ENCODE measurements around the gene TCF7L2. TPM values are rescaled to one million over a fixed set of nuclear protein-coding genes. Genes with fewer than 3 reads are reported as not detected.

TCF7L2 gene
- total RNA-seq, 1 donor from 2014 or later, result 49.3 TPM

DNA sequence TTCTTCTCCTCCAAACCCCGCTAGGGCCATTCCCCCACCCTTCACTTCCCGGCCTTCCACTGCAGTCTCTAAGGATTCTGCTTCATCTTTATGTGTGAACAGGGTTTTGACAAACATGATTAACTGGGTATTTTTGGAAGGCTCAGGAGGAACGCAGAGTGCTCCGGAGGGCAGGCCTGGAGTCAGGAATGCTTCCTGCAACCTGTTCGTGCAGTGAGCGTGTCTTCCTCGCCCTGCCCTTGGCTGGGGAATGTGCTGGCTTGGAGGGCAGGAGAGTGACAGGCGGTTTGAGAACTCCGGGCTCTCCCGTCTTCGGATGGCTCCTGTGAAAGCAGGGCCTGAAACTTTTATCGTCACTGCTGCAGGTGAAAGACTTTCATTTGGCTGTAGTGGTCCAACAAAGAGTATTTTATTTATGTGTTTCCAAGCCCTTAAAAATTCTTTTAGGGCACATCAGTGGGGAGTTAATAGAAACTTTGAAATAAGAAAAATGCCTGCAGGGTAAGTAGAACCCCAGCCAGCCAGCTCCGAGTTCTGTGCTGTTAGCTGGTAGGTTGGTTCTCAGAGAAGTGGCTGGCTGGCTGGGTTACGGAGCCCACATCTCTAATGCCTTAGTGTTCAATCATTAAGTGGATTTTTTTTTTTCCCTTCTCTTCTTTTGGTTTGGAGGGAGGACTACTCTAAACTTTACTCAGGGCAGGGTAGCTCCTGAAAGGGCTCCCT is 51.0 kb downstream of the TCF7L2 start:
- H3K27me3 Mint-ChIP-seq (ENCODE audit: unreplicated experiment), result peaks cover 3% of the 10 kb centered on the region
- no peaks in the 10 kb centered on the region for H3K9me3 Mint-ChIP-seq (ENCODE audit: unreplicated experiment)
- H3K4me3 Mint-ChIP-seq (ENCODE audit: unreplicated experiment), result no peak overlapping the region
- no peak for DNase-seq (ENCODE audit: low spot score)
- no peak overlapping the region for H3K27ac Mint-ChIP-seq (ENCODE audit: unreplicated experiment)
- peaks cover 26% of the 10 kb centered on the region for H3K4me1 Mint-ChIP-seq (ENCODE audit: unreplicated experiment)
- TF ChIP-seq, protein P1, sequence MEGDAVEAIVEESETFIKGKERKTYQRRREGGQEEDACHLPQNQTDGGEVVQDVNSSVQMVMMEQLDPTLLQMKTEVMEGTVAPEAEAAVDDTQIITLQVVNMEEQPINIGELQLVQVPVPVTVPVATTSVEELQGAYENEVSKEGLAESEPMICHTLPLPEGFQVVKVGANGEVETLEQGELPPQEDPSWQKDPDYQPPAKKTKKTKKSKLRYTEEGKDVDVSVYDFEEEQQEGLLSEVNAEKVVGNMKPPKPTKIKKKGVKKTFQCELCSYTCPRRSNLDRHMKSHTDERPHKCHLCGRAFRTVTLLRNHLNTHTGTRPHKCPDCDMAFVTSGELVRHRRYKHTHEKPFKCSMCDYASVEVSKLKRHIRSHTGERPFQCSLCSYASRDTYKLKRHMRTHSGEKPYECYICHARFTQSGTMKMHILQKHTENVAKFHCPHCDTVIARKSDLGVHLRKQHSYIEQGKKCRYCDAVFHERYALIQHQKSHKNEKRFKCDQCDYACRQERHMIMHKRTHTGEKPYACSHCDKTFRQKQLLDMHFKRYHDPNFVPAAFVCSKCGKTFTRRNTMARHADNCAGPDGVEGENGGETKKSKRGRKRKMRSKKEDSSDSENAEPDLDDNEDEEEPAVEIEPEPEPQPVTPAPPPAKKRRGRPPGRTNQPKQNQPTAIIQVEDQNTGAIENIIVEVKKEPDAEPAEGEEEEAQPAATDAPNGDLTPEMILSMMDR (IDR thresholded peaks at IDR 0.05; ENCODE audit: unreplicated experiment), result no peak
- peaks cover 11% of the 10 kb centered on the region for H3K36me3 Mint-ChIP-seq (ENCODE audit: low read depth, unreplicated experiment)

DNA sequence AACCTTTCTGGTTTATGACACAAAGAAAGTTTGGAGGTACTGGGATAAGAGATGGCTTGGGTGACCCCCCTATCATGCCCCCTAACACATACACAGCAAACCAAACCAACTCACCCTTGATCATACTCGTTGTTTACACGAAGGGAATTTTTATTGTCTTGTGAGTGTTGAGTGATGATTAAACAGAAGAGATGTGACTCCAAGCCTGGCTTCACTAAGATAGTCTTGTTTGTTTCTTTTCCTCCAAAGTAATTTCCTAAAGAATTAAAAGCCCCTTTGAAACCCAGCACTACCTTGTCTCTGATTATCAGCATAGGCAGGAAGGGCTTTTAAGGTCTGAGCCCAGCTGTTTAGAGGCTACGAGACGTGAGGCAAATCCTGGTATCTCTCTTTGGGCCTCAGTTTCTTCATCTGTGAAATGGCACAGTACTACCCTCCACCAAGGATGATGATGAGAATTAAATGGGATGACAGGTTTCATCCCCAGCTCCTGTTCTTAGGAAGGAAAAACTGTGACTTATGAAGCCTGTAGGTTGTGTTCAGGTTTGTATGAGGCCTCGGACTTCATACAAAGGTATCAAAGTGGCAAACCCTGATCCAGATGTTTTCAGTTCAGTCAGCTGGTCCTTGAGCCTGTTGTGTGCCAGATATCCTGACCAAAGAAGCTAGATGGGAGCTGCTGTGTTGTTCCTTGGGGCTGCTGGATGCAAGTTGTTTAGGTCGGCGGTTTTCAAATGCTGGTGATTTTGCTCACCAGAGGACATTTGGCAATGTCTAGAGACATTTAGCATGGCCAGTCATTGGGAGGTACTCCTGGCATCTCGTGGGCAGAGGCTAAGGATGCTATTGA is 51.8 kb downstream of the TCF7L2 start:
- TF ChIP-seq, protein P1 (IDR thresholded peaks at IDR 0.05; ENCODE audit: unreplicated experiment), result no peak
- Mint-ChIP-seq H3K27me3 (ENCODE audit: unreplicated experiment) (peaks cover 5% of the 10 kb centered on the region), H3K36me3 (ENCODE audit: low read depth, unreplicated experiment) (peaks cover 12% of the 10 kb centered on the region), H3K27ac (ENCODE audit: unreplicated experiment) (no peak overlapping the region), H3K9me3 (ENCODE audit: unreplicated experiment) (no peaks in the 10 kb centered on the region), H3K4me3 (ENCODE audit: unreplicated experiment) (no peak overlapping the region), H3K4me1 (ENCODE audit: unreplicated experiment) (peaks cover 29% of the 10 kb centered on the region)
- no peak for DNase-seq (ENCODE audit: low spot score)

DNA sequence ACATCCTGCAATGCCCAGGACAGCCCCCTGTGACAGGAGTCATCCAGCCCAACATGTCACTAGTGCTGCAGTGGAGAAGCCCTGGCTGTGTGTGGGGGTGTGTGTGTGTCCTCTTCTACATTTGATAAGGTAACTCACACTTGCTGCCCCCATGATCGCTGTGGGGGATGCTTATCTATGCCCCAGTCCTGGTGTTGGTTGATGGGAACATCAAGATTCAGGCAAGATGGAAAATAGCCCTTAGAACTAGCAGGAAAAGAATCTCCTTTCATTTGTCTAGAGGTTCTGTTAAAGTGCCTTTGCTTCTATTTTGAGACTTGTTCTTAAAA is 52.4 kb downstream of the TCF7L2 start:
- peaks cover 34% of the 10 kb centered on the region for H3K4me1 Mint-ChIP-seq (ENCODE audit: unreplicated experiment)
- no peak overlapping the region for H3K4me3 Mint-ChIP-seq (ENCODE audit: unreplicated experiment)

DNA sequence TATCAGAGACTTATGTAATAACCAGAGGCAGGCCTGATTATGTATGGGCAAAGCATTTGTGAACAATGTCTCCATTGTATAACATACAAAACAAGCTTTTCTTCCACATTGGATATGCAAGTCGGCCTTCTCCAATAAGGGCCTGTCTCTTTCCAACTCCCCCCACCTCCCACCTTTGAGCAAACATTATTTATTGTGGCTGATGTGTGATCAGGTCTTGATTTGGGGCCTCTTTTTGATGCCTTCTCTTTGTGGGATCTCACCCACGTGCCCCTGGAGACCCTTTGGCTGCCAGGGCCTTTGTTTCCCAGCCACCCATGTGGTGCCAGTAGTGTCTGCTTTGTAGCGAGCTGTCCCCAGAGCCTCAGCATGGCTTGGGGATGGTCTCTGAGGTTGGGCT is 53.0 kb downstream of the TCF7L2 start:
- no peaks in the 10 kb centered on the region for H3K9me3 Mint-ChIP-seq (ENCODE audit: unreplicated experiment)
- H3K27ac Mint-ChIP-seq (ENCODE audit: unreplicated experiment), result no peak overlapping the region
- H3K27me3 Mint-ChIP-seq (ENCODE audit: unreplicated experiment), result peaks cover 7% of the 10 kb centered on the region
- TF ChIP-seq, protein P1 (IDR thresholded peaks at IDR 0.05; ENCODE audit: unreplicated experiment), result no peak
- H3K4me3 Mint-ChIP-seq (ENCODE audit: unreplicated experiment), result no peak overlapping the region
- no peak for DNase-seq (ENCODE audit: low spot score)
- peaks cover 14% of the 10 kb centered on the region for H3K36me3 Mint-ChIP-seq (ENCODE audit: low read depth, unreplicated experiment)
- H3K4me1 Mint-ChIP-seq (ENCODE audit: unreplicated experiment), result peaks cover 41% of the 10 kb centered on the region

More for the DNA sequence above, 52.4 kb downstream of the TCF7L2 start:
- Mint-ChIP-seq H3K27ac (ENCODE audit: unreplicated experiment) (no peak overlapping the region), H3K36me3 (ENCODE audit: low read depth, unreplicated experiment) (peaks cover 14% of the 10 kb centered on the region), H3K27me3 (ENCODE audit: unreplicated experiment) (peaks cover 7% of the 10 kb centered on the region), H3K9me3 (ENCODE audit: unreplicated experiment) (no peaks in the 10 kb centered on the region)
- TF ChIP-seq, protein P1 (IDR thresholded peaks at IDR 0.05; ENCODE audit: unreplicated experiment), result no peak
- DNase-seq (ENCODE audit: low spot score), result no peak
